Mesodermal cell (in vitro differentiated cells): ENCODE measurements around the gene FOXP1.

ENCODE experiments used
- H3K27ac ChIP-seq: 2 replicates; pipeline ENCODE4 v1.7.0; 2013; ENCODE audit warnings: mild to moderate bottlenecking, low read depth, low read length, moderate library complexity; ENCODE audit not compliant: severe bottlenecking
- H3K36me3 ChIP-seq: 2 replicates; pipeline ENCODE4 v1.7.1; 2013; ENCODE audit warnings: mild to moderate bottlenecking, low read length, moderate library complexity; ENCODE audit not compliant: control insufficient read depth, insufficient read depth
- H3K4me1 ChIP-seq: one replicate; pipeline ENCODE4 v1.7.1; 2013; ENCODE audit warnings: mild to moderate bottlenecking, low read length; ENCODE audit not compliant: insufficient read depth, control insufficient read depth, poor library complexity, severe bottlenecking
- H3K4me3 ChIP-seq: 2 replicates; pipeline ENCODE4 v1.7.0; 2013; ENCODE audit warnings: low read length, control low read depth, mild to moderate bottlenecking; ENCODE audit not compliant: insufficient read depth, poor library complexity, severe bottlenecking; ENCODE audit errors: extremely low read depth
- H3K9me3 ChIP-seq: 2 replicates; pipeline ENCODE4 v1.7.1; 2013; ENCODE audit warnings: mild to moderate bottlenecking, low read length, moderate library complexity; ENCODE audit not compliant: control insufficient read depth
- WGBS, 2 experiments: methylation state at CpG; one replicate each; pipeline ENCODE4 v1.1.5; 2013; ENCODE audit warnings: missing lambda C conversion rate in 2 of 2; ENCODE audit not compliant: insufficient coverage in 2 of 2; 5-methylcytosine and 5-hydroxymethylcytosine counted together

Gene FOXP1

DNA sequence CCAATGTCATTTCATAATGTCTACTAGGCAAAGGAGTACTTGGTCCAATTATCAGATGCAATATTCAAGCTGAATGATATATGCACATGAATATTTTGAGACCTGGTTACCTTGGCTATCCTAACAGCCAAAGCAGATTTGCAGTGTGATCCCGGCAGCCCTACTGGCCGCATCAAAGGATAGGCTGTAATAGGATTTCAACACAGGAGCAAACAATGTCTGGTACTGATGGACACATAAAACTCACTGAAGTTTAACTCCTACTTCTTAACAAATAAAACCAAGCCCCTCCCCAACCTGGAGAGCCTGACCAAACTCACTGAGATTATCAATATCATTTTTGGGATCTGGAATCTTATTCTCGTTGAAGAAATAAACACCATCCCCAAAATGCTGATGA is 130.2 kb downstream of the FOXP1 start:
- H3K9me3 ChIP-seq, result no peaks in the 10 kb centered on the region
- H3K4me1 ChIP-seq, result peaks cover 11% of the 10 kb centered on the region
- no peaks in the 10 kb centered on the region for H3K36me3 ChIP-seq
- H3K4me3 ChIP-seq, result no peak overlapping the region
- WGBS, 2 experiments, result 90 to 100% methylated on average over 2 of the region's 3 CpGs
- no peak overlapping the region for H3K27ac ChIP-seq

DNA sequence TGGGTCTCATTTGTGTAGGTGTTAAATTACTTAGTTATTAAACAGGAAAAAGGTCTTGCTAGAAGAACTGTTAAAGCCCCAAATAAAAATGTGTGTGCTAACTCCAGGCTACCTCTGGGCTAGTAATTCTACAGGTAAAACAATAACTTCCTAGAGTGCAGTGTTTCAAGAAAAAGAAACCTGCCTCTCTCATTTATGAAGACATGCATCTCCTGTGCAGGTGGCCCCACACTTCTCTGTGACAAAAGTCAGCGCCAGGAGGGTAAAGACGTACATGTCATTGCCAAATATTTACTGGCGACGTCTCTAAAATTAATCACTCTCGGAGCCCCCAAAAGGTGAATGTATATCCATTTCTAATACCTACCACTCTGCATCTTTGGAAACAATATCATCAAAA is 131.7 kb downstream of the FOXP1 start:
- H3K36me3 ChIP-seq, result no peaks in the 10 kb centered on the region
- no peak overlapping the region for H3K4me3 ChIP-seq
- H3K9me3 ChIP-seq, result no peaks in the 10 kb centered on the region
- no peak overlapping the region for H3K27ac ChIP-seq
- H3K4me1 ChIP-seq, result peaks cover 23% of the 10 kb centered on the region
- 94 to 96% methylated on average over 5 of the region's 5 CpGs for WGBS, 2 experiments

DNA sequence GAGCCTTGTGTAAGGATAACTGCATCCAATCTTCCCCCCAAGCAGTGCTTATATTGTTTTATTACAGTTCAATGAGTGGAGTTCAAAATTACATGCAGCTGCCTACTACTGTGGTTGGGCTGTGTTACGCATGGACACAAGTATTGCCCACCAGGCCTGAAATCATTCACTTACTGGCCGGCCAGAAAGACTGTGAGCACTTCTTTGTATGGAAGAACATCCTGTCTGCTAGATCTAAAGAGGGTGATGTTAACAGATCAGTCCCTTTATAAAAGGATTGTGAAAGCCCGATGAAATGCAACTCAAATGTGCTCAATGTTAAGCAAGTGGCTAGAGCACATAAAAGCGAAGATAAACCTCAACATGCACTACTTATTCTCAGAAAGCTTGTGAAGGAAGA is 132.5 kb downstream of the FOXP1 start:
- Histone ChIP-seq H3K4me3 (no peak overlapping the region), H3K27ac (no peak overlapping the region), H3K9me3 (no peaks in the 10 kb centered on the region), H3K36me3 (no peaks in the 10 kb centered on the region), H3K4me1 (peaks cover 23% of the 10 kb centered on the region)
- 84 to 90% methylated on average over 2 to 3 of the region's 4 CpGs for WGBS, 2 experiments

DNA sequence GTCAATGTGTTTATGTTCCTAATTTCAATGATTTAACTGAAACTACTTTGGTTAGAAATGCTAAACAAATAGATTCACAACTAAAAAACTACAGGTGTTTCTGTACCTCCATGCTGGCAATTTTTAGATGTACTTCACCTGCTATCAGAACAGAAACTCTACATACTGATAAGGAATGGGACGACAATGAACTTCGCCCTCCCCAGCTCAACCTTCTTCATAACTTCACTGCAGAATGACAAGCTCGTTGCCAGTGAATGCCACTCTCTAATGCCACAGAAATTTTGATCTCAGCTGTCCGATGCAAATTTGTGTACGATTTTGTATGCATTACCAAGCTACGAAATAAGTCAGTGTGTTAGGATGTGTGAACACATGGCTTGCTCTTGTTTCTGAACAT is 133.4 kb downstream of the FOXP1 start:
- WGBS, 2 experiments, result 88 to 90% methylated on average over 6 of the region's 6 CpGs
- Histone ChIP-seq H3K4me1 (peaks cover 26% of the 10 kb centered on the region), H3K36me3 (no peaks in the 10 kb centered on the region), H3K9me3 (no peaks in the 10 kb centered on the region), H3K27ac (no peak overlapping the region), H3K4me3 (no peak overlapping the region)

- no peaks in the 10 kb centered on the region for H3K36me3 ChIP-seq
- no peaks in the 10 kb centered on the region for H3K9me3 ChIP-seq
- H3K27ac ChIP-seq, result no peak overlapping the region
- no peak overlapping the region for H3K4me3 ChIP-seq
- 71 to 91% methylated on average over 4 to 5 of the region's 5 CpGs for WGBS, 2 experiments
- H3K4me1 ChIP-seq, result peaks cover 44% of the 10 kb centered on the region
Measured at GRCh38 chr3:71447803-71448202, 135.7 kb downstream of the FOXP1 start.

DNA sequence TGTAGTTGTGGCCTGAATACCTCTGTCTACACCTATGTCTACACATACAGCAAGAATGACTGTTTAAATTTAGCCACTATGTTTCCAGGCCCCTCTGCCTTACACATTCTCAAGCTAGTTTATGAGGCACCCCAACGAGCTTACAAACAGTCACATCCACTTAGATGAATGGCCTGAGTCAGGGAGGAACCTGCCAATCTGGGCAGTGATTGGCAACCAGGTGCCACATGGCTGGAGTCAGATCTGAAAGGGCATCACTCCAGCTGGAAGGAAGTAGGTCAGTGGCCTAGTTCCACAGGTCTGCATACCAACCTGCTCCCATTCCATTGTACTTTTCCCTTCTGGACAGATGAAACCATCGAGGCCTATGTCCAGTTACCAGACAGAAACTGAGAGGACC is 136.3 kb downstream of the FOXP1 start:
- H3K9me3 ChIP-seq, result no peaks in the 10 kb centered on the region
- peaks cover 48% of the 10 kb centered on the region for H3K4me1 ChIP-seq
- no peak overlapping the region for H3K4me3 ChIP-seq
- 94 to 100% methylated on average over 2 of the region's 2 CpGs for WGBS, 2 experiments
- no peaks in the 10 kb centered on the region for H3K36me3 ChIP-seq
- no peak overlapping the region for H3K27ac ChIP-seq

DNA sequence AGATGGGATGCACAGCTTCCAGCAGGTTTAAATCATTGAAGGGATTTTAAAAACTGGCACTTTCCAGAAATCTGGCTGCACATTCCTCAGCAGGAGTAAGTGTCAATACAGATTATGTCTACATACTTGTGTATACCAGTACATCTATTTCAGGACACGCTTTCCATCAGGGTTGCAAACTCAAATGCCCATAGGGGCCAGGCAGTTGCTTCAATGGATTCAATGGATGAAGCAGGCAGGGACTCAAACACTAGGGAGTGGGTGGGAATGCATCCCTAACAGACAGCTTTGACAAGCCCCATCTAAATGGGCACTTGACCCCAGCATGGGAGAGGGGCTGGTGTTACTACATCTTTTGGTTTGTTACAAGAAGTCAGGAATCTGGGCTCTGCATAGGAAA is 136.8 kb downstream of the FOXP1 start:
- H3K4me3 ChIP-seq, result no peak overlapping the region
- H3K36me3 ChIP-seq, result no peaks in the 10 kb centered on the region
- 100% methylated on average over 1 of the region's 1 CpG; no CpG with 5 or more reads in 1 of the 2 experiments for WGBS, 2 experiments
- no peaks in the 10 kb centered on the region for H3K9me3 ChIP-seq
- H3K4me1 ChIP-seq, result peaks cover 53% of the 10 kb centered on the region
- H3K27ac ChIP-seq, result no peak overlapping the region

GRCh38 chr3:71446260-71446659 is 137.3 kb downstream of the FOXP1 start:
- WGBS, 2 experiments, result 96 to 100% methylated on average over 3 of the region's 4 CpGs

DNA sequence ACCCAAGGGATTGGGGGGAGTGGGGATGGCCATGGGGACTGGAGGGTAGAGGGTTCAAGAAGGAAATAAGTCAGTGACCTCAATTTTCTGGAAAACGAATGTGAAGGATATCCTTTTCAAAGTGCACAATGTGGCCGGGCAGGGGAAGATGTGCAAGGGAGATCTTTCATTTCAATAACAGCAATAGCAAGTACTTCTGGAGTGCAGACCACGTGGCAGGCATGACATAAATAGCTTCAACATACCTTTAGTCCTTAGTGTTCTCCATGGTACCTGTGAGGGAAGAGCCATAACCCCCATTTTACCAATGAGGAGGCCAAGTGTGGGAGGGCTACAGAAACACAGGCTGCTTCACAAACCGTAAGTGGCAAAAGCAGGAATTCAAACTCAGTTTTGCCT is 138.7 kb downstream of the FOXP1 start:
- no peaks in the 10 kb centered on the region for H3K9me3 ChIP-seq
- 40 to 100% methylated on average over 1 to 3 of the region's 4 CpGs for WGBS, 2 experiments
- no peak overlapping the region for H3K4me3 ChIP-seq
- H3K27ac ChIP-seq, result peak overlapping the region; percentile 50
- H3K4me1 ChIP-seq, result peaks cover 48% of the 10 kb centered on the region
- H3K36me3 ChIP-seq, result no peaks in the 10 kb centered on the region

More at GRCh38 chr3:71446260-71446659, 137.3 kb downstream of the FOXP1 start:
- H3K9me3 ChIP-seq, result no peaks in the 10 kb centered on the region
- H3K27ac ChIP-seq, result no peak overlapping the region
- peaks cover 54% of the 10 kb centered on the region for H3K4me1 ChIP-seq
- H3K36me3 ChIP-seq, result no peaks in the 10 kb centered on the region
- no peak overlapping the region for H3K4me3 ChIP-seq

DNA sequence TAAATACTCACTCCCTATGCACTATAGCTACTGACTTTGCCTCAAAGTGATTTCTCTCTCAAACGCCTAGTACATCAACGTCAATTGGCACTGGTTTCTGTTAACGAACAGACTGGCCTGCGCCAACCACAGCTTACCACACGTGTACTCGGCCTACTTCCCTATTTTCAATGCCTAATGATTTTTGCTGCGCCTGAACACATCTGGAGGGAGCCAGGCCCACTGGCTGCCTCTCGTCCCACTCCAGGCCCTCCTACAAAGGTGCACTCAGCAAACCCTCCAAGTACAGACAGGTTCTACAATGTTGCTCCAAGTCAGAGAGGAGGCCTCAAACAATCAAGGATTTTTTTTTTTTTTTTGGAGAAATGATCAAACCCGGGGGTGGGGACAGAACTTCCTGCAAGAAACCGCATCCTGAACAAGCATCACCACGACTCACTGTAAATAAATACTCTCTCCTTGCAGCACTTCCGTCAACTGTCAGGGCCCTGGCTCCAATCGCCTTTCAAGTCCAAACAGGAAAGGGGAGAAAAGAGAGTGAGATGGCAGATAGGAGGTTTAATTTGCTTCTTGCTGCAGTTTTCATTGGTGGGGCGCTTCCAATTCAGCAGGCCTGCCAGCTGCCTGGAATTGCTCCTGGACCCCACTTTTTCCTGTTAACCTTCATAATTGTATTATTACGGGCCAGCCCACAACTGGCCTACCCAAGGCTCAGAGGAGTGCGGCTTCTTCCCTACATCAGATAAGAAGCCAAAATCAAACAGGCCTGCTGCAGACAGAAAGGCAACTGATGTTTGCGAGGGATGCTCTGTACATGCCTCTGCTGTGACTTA is 139.3 kb downstream of the FOXP1 start:
- Histone ChIP-seq H3K9me3 (no peaks in the 10 kb centered on the region), H3K4me3 (no peak overlapping the region), H3K27ac (peak overlapping the region; percentile 50), H3K4me1 (peaks cover 48% of the 10 kb centered on the region), H3K36me3 (no peaks in the 10 kb centered on the region)
- WGBS, 2 experiments, result 93 to 100% methylated on average over 4 to 9 of the region's 17 CpGs

DNA sequence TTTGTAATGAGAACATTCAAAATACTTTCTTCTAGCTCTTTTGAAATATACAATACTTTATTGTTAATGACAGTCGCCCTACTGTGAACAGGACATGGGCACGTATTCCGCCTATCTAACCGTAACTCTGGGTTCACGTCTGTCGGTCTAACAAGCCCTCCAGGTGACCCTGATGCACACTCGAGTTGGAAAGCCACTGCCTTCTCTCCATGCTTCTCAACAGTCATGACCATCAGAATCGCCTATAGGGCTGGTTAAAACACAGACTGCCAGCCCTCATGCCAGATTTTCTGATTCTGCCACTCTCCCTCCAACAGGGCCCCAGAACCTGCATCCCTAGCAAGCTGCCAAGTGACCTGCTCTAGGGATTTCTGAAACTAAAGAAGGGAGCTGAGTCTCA is 140.2 kb downstream of the FOXP1 start:
- Histone ChIP-seq H3K36me3 (no peaks in the 10 kb centered on the region), H3K27ac (no peak overlapping the region), H3K4me1 (peaks cover 48% of the 10 kb centered on the region), H3K4me3 (no peak overlapping the region), H3K9me3 (no peaks in the 10 kb centered on the region)
- WGBS, 2 experiments, result 91 to 100% methylated on average over 8 of the region's 8 CpGs
